HepG2 (cell line): Measurements from ENCODE around the gene PET100. TPM values are rescaled to one million over a fixed set of nuclear protein-coding genes. Genes with fewer than 3 reads are reported as not detected.

Source experiments
- ATAC-seq: fragments of 200-7000 bp; cut with Tn5 transposase; 3 replicates; pipeline ENCODE4 v1.9.1; 2020; ENCODE audit warnings: mild to moderate bottlenecking, moderate library complexity
- BruUV-seq: library from RNA; stranded (reverse); fragments of 400-500 nt; replicated peaks from 2 replicates; lab custom pipeline; 2021; lab: Mats Ljungman, UMichigan
- CTCF ChIA-PET: fragments of 300-600 bp; formaldehyde crosslinking; extraction: SDS; loops from one replicate; lab custom pipeline; 2021; ENCODE audit warnings: low total read pairs, inconsistent platforms, low intra/inter-chr PET ratio; lab: Yijun Ruan, JAX
- POLR2A ChIA-PET: fragments of 350-600 bp; sonication (Branson Sonifier 250); formaldehyde crosslinking; loops from one replicate; lab custom pipeline; 2020; ENCODE audit warnings: antibody characterized with exemption, inconsistent platforms; lab: Yijun Ruan, JAX
- DNase-seq: peaks from one replicate; pipeline ENCODE4 v3.0.0-alpha.2; 2015; ENCODE audit warnings: low spot score
- FAIRE-seq: peaks from 3 replicates; lab custom pipeline; 2011; peaks lifted over from hg19 to GRCh38; lab: Jason Lieb, UNC
- H2AFZ ChIP-seq: one replicate; pipeline ENCODE4 v1.6.1; 2011; ENCODE audit warnings: low read length, inconsistent platforms
- H3K27ac ChIP-seq: fragments of 300-600 bp; 3 replicates; pipeline ENCODE4 v1.8.0; 2011; ENCODE audit warnings: mixed run types, mild to moderate bottlenecking, mixed read lengths, low read length, inconsistent platforms; ENCODE audit not compliant: insufficient read depth; ENCODE audit errors: extremely low read length
- H3K27me3 ChIP-seq, 2 experiments: fragments of 200-600 bp in 1 of 2; 2 replicates in 1 of 2; 3 replicates in 1 of 2; pipeline versions ENCODE4 v1.6.0 to v1.8.0; 2011; ENCODE audit warnings: low read length in 2 of 2, mild to moderate bottlenecking in 2 of 2, moderate library complexity in 2 of 2, inconsistent platforms in 1 of 2; ENCODE audit not compliant: insufficient read depth in 2 of 2, control insufficient read depth in 1 of 2
- H3K36me3 ChIP-seq, 2 experiments: fragments of 200-600 bp in 1 of 2; replicated peaks in 1 of 2; 2 replicates in 1 of 2; 3 replicates in 1 of 2; pipeline versions ENCODE4 v1.5.1 to v1.8.0; 2011; ENCODE audit warnings: low read length in 2 of 2, inconsistent platforms in 1 of 2; ENCODE audit not compliant: insufficient read depth in 2 of 2, control insufficient read depth in 1 of 2
- H3K4me1 ChIP-seq: 2 replicates; pipeline ENCODE4 v1.5.1; 2012; ENCODE audit warnings: low read length, inconsistent platforms; ENCODE audit not compliant: insufficient read depth
- H3K4me2 ChIP-seq: 2 replicates; pipeline ENCODE4 v1.6.0; 2011; ENCODE audit warnings: low read depth, low read length, inconsistent platforms
- H3K4me3 ChIP-seq, 3 experiments: fragments of 200-600 bp in 1 of 3; sonication (generic), shearing (Covaris generic) in 1 of 3; replicated peaks in 1 of 3; 2 replicates each; pipeline ENCODE4 v1.5.1; 2011 to 2016; ENCODE audit warnings: low read length in 3 of 3, inconsistent platforms in 2 of 3, low read depth in 2 of 3, mild to moderate bottlenecking in 2 of 3, control low read depth in 1 of 3, mixed read lengths in 1 of 3; ENCODE audit not compliant: insufficient read depth in 1 of 3
- H3K79me2 ChIP-seq: one replicate; pipeline ENCODE4 v1.6.1; 2011; ENCODE audit warnings: low read length, inconsistent platforms; ENCODE audit not compliant: insufficient read depth
- H3K9ac ChIP-seq: 2 replicates; pipeline ENCODE4 v1.6.0; 2011; ENCODE audit warnings: mild to moderate bottlenecking, low read depth, low read length, inconsistent platforms; ENCODE audit not compliant: insufficient read depth
- H3K9me3 ChIP-seq: 2 replicates; pipeline ENCODE4 v1.5.1; 2012; ENCODE audit warnings: mild to moderate bottlenecking, low read length
- H4K20me1 ChIP-seq: 2 replicates; pipeline ENCODE4 v1.6.0; 2011; ENCODE audit warnings: inconsistent platforms, mild to moderate bottlenecking, low read length, moderate library complexity; ENCODE audit not compliant: insufficient read depth
- AFF4 ChIP-seq: sonication (generic); formaldehyde crosslinking; IDR thresholded peaks from 2 replicates; pipeline ENCODE4 v1.4.0; 2020; ENCODE audit warnings: missing genetic modification reagents
- CHD4 ChIP-seq: fragments of 200-600 bp; sonication (generic); IDR thresholded peaks from 2 replicates; pipeline ENCODE4 v1.7.0; 2017; ENCODE audit warnings: mild to moderate bottlenecking, low read length, borderline replicate concordance
- DPF2 ChIP-seq: sonication (generic); formaldehyde crosslinking; IDR thresholded peaks from 2 replicates; pipeline ENCODE4 v1.4.0; 2020; ENCODE audit warnings: mild to moderate bottlenecking, low read depth, missing genetic modification reagents, borderline replicate concordance
- FLYWCH1 ChIP-seq: sonication (generic); formaldehyde crosslinking; IDR thresholded peaks from 2 replicates; pipeline ENCODE4 v1.8.1; 2023; ENCODE audit warnings: mild to moderate bottlenecking, missing genetic modification reagents
- PAWR ChIP-seq: sonication (generic); formaldehyde crosslinking; IDR thresholded peaks from 2 replicates; pipeline ENCODE4 v1.4.0; 2020; ENCODE audit warnings: missing genetic modification reagents, mild to moderate bottlenecking, borderline replicate concordance
- PAXIP1 ChIP-seq: sonication (generic); formaldehyde crosslinking; conservative IDR thresholded peaks from 2 replicates; pipeline ENCODE4 v1.4.0; 2020; ENCODE audit warnings: mild to moderate bottlenecking, missing genetic modification reagents, moderate library complexity
- PHB2 ChIP-seq: fragments of 450-650 bp; IDR thresholded peaks from 2 replicates; pipeline ENCODE4 v1.6.1; 2018; ENCODE audit not compliant: partially characterized antibody
- PLSCR1 ChIP-seq: sonication (generic); formaldehyde crosslinking; IDR thresholded peaks from 2 replicates; pipeline ENCODE4 v1.5.0; 2020; ENCODE audit warnings: missing genetic modification reagents, mild to moderate bottlenecking, borderline replicate concordance
- SMAD1 ChIP-seq: sonication (generic); formaldehyde crosslinking; IDR thresholded peaks from 2 replicates; pipeline ENCODE4 v1.4.0; 2020; ENCODE audit warnings: missing genetic modification reagents, low read depth, mild to moderate bottlenecking, borderline replicate concordance
- SSRP1 ChIP-seq: IDR thresholded peaks from 2 replicates; pipeline ENCODE4 v1.6.1; 2016; ENCODE audit warnings: control low read depth
- ZBTB25 ChIP-seq: IDR thresholded peaks from 2 replicates; pipeline ENCODE4 v1.6.1; 2018; ENCODE audit warnings: missing genetic modification reagents
- ZFP1 ChIP-seq: IDR thresholded peaks from 2 replicates; pipeline ENCODE4 v1.6.1; 2016
- in situ Hi-C: cut with HindIII; loops from 2 replicates; pipeline ENCODE4 v1.10.0; 2017; ENCODE audit warnings: low pct_unique_long_range_greater_than_20kb; ENCODE audit not compliant: extremely low pct_ligation_motif_present
- intact Hi-C: fragments of 100-400 bp; cut with micrococcal nuclease; formaldehyde crosslinking; loops from one replicate; pipeline ENCODE4 v1.10.0; 2022; ENCODE audit not compliant: unreplicated experiment
- polyA plus RNA-seq, 8 experiments: library from polyadenylated mRNA; depleted of rRNA in 3 of 8; stranded (reverse) in 7 of 8; unstranded in 1 of 8; fragments of >200 nt; fragmentation: Illumina TruSeq in 4 of 8; extraction: Trizol in 4 of 8; gene quantifications; 2 replicates each; pipeline versions ENCODE4 v1.2.1 to v1.2.3, GENCODE V29; 2011 to 2016; ENCODE audit warnings: low read depth in 4 of 8, missing spikeins in 1 of 8, mixed read lengths in 1 of 8; ENCODE audit not compliant: insufficient read depth in 1 of 8
- total RNA-seq, 5 experiments: library from RNA; depleted of rRNA; stranded (reverse); fragments of >200 nt; fragmentation: Illumina TruSeq; extraction: Trizol; gene quantifications; 2 replicates each; pipeline ENCODE4 v1.2.3, GENCODE V29; 2016; ENCODE audit warnings: low read depth in 1 of 5

The PET100 gene
- total and polyA plus RNA-seq, 2 of the 13 experiments (the other 11 are each of a cell fraction or from before 2014, with no cell fraction given) = 22.3 to 66.5 TPM

GRCh38 chr19:7598180-7598579 lies 31.4 kb upstream of the PET100 start (continued):
- TF ChIP-seq AFF4 (no peak), SMAD1 (CRISPR knock-in tag) (no peak)

GRCh38 chr19:7600721-7601120 lies 28.9 kb upstream of the PET100 start:
- H3K36me3 ChIP-seq = peaks cover 12 to 26% of the 10 kb centered on the region in 2 experiments; a peak in 4 of 5 replicates
- no peak for ATAC-seq
- no peak overlapping the region for H3K27ac ChIP-seq
- peaks cover 65% of the 10 kb centered on the region for H3K79me2 ChIP-seq
- no peak for FAIRE-seq
- in situ Hi-C loops (no loop called here), intact Hi-C loops (no loop called here)
- H3K4me3 ChIP-seq = no peak overlapping the region
- H2AFZ ChIP-seq = no peak overlapping the region
- H3K27me3 ChIP-seq = no peaks in the 10 kb centered on the region
- no peak overlapping the region for H3K9ac ChIP-seq
- DNase-seq = no peak
- ChIA-PET POLR2A (no interaction called here), CTCF (no interaction called here)
- H4K20me1 ChIP-seq = peaks cover 59% of the 10 kb centered on the region
- BruUV-seq = no TSS peak
- peaks cover 18% of the 10 kb centered on the region for H3K4me1 ChIP-seq
- H3K4me2 ChIP-seq = no peak overlapping the region
- no peaks in the 10 kb centered on the region for H3K9me3 ChIP-seq
- no peak for TF ChIP-seq PHB2
- no peak for TF ChIP-seq SSRP1 (CRISPR knock-in tag)
- no peak for TF ChIP-seq ZFP1 (CRISPR knock-in tag)
- no peak for TF ChIP-seq PLSCR1 (CRISPR knock-in tag)
- TF ChIP-seq ZBTB25 = no peak
- no peak for TF ChIP-seq FLYWCH1
- TF ChIP-seq CHD4 = no peak
- no peak for TF ChIP-seq DPF2 (CRISPR knock-in tag)
- no peak for TF ChIP-seq PAXIP1 (CRISPR knock-in tag)
- TF ChIP-seq PAWR = no peak
